D341Med (cell line): ENCODE data around the gene LPCAT3.
"Not testable (repeated sequence)": the region's sequence is repeated elsewhere in the genome, so short reads cannot be mapped to it uniquely, and the experiment has no call there.

Experiments
- DNase-seq: peaks from one replicate; pipeline ENCODE4 v3.0.0; 2012; ENCODE audit warnings: low spot score

The LPCAT3 gene

DNA sequence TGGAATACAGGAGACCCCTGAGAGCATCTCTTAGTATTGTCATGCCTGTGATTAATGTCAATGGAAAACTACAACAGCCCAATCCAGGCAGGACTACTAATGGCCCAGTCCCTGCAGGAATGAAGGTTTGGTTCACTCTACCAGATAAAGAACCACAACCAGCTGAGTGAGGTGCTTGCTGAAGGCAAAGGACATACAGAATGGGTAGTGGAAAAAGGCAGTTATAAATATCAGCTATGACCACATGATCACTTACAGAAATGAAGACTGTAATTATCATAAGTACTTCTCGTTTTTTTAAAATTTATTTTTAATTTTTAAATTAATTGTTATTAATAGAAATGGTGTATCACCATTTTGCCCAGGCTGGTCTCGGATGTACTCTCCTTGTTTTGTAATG lies 17.2 kb upstream of the LPCAT3 start:
- DNase-seq, result no peak

DNA sequence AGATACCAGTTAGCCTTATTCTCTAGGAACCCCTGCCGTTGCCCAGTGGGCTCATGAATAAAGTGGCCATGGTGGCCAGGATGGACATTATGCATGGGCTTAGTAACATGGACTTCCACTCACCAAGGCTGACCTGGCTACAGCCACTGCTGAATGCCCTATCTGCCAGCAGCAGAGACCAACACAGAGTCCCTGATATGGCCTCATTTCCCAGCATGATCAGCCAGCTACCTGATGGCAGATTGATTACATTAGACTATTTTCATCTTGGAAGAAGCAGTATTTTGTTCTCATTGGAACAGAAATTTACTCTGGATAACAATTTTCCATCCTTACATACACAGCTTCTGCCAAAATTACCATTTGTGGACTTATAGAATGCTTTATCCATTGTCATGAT lies 16.2 kb upstream of the LPCAT3 start:
- no peak for DNase-seq

DNA sequence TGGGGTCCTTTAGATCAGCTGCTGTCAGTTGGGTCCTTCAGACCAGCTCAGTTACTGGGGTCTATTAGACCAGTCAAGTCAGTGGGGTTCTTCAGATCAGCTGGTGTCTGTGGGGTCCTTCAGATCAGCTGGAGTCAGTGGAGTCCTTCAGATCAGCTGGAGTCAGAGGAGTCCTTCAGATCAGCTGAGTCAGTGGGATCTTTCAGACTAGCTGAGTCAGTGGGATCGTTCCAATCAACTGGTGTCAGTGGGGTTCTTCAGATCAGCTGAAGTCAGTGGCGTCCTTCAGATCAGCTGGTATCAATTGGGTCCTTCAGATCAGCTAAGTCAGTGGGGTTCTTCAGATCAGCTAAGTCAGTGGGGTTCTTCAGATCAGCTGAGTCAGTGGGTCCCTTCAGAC lies 14.7 kb upstream of the LPCAT3 start:
- no peak for DNase-seq

GRCh38 chr12:7031306-7031705 lies 13.0 kb upstream of the LPCAT3 start:
- no peak for DNase-seq

GRCh38 chr12:7026854-7027253 lies 8.6 kb upstream of the LPCAT3 start:
- no peak for DNase-seq

- no peak for DNase-seq
These were observed 4.8 kb upstream of the LPCAT3 start for GRCh38 chr12:7023114-7023513.

DNA sequence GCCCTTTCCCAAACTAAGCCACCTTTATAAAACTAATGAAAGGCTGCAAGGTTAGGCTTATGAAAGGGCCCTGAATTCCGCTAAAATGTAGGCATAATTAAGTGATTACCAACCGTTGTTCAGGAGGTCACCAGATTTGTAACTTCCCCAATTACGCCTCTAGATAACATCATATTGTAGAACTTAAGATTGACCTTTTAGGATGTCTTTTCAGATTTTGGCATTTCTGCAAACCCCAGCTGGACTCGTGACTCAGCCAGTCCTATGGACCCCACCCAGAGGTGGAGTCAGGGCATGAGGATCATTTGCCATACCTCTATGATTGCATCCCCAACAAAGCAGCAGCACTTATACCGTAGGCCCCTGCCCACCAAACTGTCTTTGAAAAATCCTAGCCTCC lies 3.7 kb upstream of the LPCAT3 start:
- no peak for DNase-seq

GRCh38 chr12:7019043-7019569 lies 830 bp upstream of the LPCAT3 start:
- DNase-seq, result peak; percentile 43

GRCh38 chr12:7017870-7018349 lies 366 bp downstream of the LPCAT3 start:
- peak; percentile 88 for DNase-seq

- no peak for DNase-seq
These were observed 1.2 kb downstream of the LPCAT3 start for GRCh38 chr12:7016958-7017571.

DNA sequence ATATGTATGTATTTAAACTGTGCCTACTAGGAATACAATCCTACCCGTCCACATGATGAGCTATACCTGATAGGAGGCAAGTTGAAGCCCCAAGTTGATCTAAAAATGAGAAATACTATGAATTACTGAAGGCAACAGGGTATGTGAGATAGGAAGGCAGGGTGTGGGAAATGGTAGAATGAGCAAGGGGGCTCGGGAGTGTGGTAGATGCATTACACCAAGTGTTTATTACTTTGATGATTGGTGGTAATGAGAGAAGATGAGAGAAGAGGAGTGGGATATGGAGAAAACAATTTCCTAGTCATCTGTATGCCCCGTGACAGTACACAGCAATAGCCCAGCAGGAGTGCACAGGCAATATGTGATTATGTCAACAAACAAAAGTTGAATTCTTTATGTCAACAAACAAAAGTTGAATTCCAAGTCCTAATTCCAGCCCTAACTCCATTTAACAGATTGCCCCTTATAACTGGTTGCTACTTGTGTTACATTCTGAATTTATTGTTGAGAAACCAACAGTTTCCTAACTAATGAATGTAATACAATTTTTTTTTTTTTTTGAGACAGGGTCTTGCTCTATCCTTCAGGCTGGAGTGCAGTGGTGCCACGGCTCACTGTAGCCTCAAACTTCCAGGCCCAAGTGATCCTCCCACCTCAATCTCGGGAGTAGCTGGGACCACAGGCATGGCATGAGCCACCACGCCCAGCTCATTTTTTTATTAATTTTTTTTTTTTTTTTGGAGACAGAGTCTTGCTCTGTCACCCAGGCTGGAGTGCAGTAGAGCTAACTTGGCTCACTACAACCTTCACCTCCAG lies 2.5 kb downstream of the LPCAT3 start:
- DNase-seq, result no peak

- no peak for DNase-seq
These were observed 5.2 kb downstream of the LPCAT3 start for GRCh38 chr12:7013101-7013500.

GRCh38 chr12:7012024-7012607 lies 6.2 kb downstream of the LPCAT3 start:
- no peak for DNase-seq

- DNase-seq, result not testable (repeated sequence)
These were observed 6.9 kb downstream of the LPCAT3 start for GRCh38 chr12:7011398-7011797.

DNA sequence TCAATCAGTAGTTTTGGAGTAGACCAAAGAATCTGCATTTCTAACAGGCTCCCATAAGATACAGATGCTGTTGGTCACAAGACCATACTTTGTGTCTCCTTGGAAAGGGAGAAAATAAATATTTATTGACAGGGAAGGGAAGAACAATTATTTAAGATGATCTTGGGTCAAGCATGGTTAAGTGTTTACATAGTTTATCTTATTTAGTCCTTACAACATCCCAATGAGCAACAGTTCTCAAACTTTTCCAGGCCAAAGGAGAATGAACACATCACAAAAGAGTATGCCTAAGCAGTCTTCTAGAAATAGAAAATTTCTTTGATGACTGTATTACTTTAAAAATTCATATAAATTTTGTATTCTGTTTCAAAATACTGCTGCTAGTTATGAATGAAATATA lies 8.8 kb downstream of the LPCAT3 start:
- DNase-seq, result no peak

GRCh38 chr12:7008864-7009263 lies 9.4 kb downstream of the LPCAT3 start:
- DNase-seq, result no peak

GRCh38 chr12:7006639-7007038 lies 11.6 kb downstream of the LPCAT3 start:
- no peak for DNase-seq

DNA sequence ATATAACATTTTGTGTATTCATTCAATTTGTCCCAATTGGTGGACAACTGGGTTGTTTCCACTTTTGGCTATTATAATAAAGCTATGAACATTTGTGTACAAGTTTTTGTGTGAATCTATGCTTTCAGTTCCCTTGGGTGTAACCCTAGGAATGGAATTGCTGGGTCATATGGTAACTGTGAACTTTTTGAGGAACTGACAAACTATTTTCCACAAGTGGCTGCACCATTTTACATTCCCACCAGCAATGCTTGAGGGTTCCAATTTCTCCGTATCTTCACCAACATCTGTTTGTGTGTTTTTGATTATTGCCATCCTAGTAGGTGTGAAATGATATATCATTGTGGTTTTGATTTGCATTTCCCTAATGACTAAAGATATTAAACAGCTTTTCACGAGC lies 13.0 kb downstream of the LPCAT3 start:
- DNase-seq, result no peak

- no peak for DNase-seq
These were observed 13.4 kb downstream of the LPCAT3 start for GRCh38 chr12:7004840-7005239.

- DNase-seq, result no peak
These were observed 13.9 kb downstream of the LPCAT3 start for GRCh38 chr12:7004287-7004803.

DNA sequence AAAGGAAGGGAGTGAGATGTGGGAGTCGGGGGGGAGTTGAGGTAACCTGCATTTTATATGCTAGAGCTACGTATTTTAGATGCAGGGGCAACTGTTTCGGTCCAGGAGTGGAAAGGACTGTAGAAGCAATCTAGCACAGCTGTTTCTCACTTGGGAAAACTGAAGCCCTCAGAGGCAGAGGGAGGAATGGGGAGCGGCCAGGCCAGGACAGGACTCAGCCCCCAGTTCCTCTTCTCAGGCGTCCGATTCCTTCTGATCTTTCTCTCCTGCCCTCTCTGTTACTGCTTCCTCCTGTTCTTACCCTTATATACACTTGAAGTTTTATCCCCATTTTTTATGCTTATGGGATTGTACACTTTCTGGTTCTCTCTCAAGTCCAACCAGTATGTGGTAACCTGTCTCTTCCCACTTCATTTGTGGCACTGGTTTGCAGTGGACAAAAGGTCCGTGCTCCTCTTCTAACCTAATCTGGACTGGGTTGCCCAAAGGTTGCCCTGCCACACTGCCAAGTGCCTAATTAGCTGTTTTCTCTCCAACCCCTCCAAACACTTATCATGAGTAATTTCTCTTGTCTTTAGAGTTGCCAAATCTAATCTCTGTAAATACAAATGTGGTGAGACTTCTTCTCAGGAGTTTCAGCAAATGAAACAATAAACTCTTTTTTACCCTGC lies 16.2 kb downstream of the LPCAT3 start:
- DNase-seq, result no peak
